HepG2 (cell line): ENCODE results near the gene TIMP4. TPM values are rescaled to one million over a fixed set of nuclear protein-coding genes. Genes with fewer than 3 reads are reported as not detected.

Experiments
- AHDC1 ChIP-seq: sonication (generic); formaldehyde crosslinking; IDR thresholded peaks from 2 replicates; pipeline ENCODE4 v1.5.1; 2020; ENCODE audit warnings: mild to moderate bottlenecking, missing genetic modification reagents, borderline replicate concordance
- FOXA1 ChIP-seq, 2 experiments: fragments of 450-650 bp in 1 of 2; sonication (generic) in 1 of 2; formaldehyde crosslinking in 1 of 2; IDR thresholded peaks; 2 replicates each; pipeline versions ENCODE4 v1.4.0 to v1.6.1; 2016 to 2020; ENCODE audit warnings: missing genetic modification reagents in 1 of 2
- FOXO4 ChIP-seq: sonication (generic); formaldehyde crosslinking; conservative IDR thresholded peaks from 2 replicates; pipeline ENCODE4 v1.8.1; 2023; ENCODE audit warnings: missing genetic modification reagents
- KAT8 ChIP-seq: IDR thresholded peaks from 2 replicates; pipeline ENCODE4 v1.6.1; 2016; ENCODE audit warnings: missing genetic modification reagents, missing compliant biosample characterization
- SOX5 ChIP-seq: IDR thresholded peaks from 2 replicates; pipeline ENCODE4 v1.6.1; 2016; ENCODE audit warnings: borderline replicate concordance
- STAG1 ChIP-seq: sonication (generic); formaldehyde crosslinking; IDR thresholded peaks from 2 replicates; pipeline ENCODE4 v1.4.0; 2020; ENCODE audit warnings: missing genetic modification reagents
- STAT5B ChIP-seq: sonication (generic); formaldehyde crosslinking; IDR thresholded peaks from 2 replicates; pipeline ENCODE4 v1.4.0; 2020; ENCODE audit warnings: missing genetic modification reagents
- ZNF414 ChIP-seq: sonication (generic); formaldehyde crosslinking; IDR thresholded peaks from 2 replicates; pipeline ENCODE4 v1.5.0; 2020; ENCODE audit warnings: missing genetic modification reagents
- ZNF547 ChIP-seq: sonication (generic); formaldehyde crosslinking; IDR thresholded peaks from 2 replicates; pipeline ENCODE4 v1.5.1; 2020; ENCODE audit warnings: mild to moderate bottlenecking, missing genetic modification reagents
- ZNF891 ChIP-seq: sonication (generic); formaldehyde crosslinking; IDR thresholded peaks from 2 replicates; pipeline ENCODE4 v1.5.0; 2020; ENCODE audit warnings: mild to moderate bottlenecking, missing genetic modification reagents
- polyA plus RNA-seq, 8 experiments: library from polyadenylated mRNA; depleted of rRNA in 3 of 8; stranded (reverse) in 7 of 8; unstranded in 1 of 8; fragments of >200 nt; fragmentation: Illumina TruSeq in 4 of 8; extraction: Trizol in 4 of 8; gene quantifications; 2 replicates each; pipeline versions ENCODE4 v1.2.1 to v1.2.3, GENCODE V29; 2011 to 2016; ENCODE audit warnings: low read depth in 4 of 8, missing spikeins in 1 of 8, mixed read lengths in 1 of 8; ENCODE audit not compliant: insufficient read depth in 1 of 8
- total RNA-seq, 5 experiments: library from RNA; depleted of rRNA; stranded (reverse); fragments of >200 nt; fragmentation: Illumina TruSeq; extraction: Trizol; gene quantifications; 2 replicates each; pipeline ENCODE4 v1.2.3, GENCODE V29; 2016; ENCODE audit warnings: low read depth in 1 of 5
- TF ChIP-seq, protein P1 (sequence below): IDR thresholded peaks from 2 replicates; pipeline ENCODE4 v1.4.0; 2020; ENCODE audit warnings: mild to moderate bottlenecking, missing genetic modification reagents

The TIMP4 gene
- total and polyA plus RNA-seq, 2 of the 13 experiments (the other 11 are each of a cell fraction or from before 2014, with no cell fraction given): 0.05 to 0.07 TPM

- TF ChIP-seq AHDC1 (CRISPR knock-in tag): no peak
- TF ChIP-seq ZNF547 (CRISPR knock-in tag): no peak
- no peak for TF ChIP-seq ZNF891 (CRISPR knock-in tag)
- TF ChIP-seq FOXO4 (CRISPR knock-in tag): no peak
- TF ChIP-seq STAG1: peak; percentile 94
- no peak for TF ChIP-seq STAT5B
- TF ChIP-seq ZNF414 (CRISPR knock-in tag): no peak
- TF ChIP-seq SOX5 (CRISPR knock-in tag): no peak
- no peak for TF ChIP-seq FOXA1 (IDR thresholded peaks at IDR 0.05)
- no peak for TF ChIP-seq FOXA1 (CRISPR knock-in tag; IDR thresholded peaks at IDR 0.05)
- TF ChIP-seq, protein P1, sequence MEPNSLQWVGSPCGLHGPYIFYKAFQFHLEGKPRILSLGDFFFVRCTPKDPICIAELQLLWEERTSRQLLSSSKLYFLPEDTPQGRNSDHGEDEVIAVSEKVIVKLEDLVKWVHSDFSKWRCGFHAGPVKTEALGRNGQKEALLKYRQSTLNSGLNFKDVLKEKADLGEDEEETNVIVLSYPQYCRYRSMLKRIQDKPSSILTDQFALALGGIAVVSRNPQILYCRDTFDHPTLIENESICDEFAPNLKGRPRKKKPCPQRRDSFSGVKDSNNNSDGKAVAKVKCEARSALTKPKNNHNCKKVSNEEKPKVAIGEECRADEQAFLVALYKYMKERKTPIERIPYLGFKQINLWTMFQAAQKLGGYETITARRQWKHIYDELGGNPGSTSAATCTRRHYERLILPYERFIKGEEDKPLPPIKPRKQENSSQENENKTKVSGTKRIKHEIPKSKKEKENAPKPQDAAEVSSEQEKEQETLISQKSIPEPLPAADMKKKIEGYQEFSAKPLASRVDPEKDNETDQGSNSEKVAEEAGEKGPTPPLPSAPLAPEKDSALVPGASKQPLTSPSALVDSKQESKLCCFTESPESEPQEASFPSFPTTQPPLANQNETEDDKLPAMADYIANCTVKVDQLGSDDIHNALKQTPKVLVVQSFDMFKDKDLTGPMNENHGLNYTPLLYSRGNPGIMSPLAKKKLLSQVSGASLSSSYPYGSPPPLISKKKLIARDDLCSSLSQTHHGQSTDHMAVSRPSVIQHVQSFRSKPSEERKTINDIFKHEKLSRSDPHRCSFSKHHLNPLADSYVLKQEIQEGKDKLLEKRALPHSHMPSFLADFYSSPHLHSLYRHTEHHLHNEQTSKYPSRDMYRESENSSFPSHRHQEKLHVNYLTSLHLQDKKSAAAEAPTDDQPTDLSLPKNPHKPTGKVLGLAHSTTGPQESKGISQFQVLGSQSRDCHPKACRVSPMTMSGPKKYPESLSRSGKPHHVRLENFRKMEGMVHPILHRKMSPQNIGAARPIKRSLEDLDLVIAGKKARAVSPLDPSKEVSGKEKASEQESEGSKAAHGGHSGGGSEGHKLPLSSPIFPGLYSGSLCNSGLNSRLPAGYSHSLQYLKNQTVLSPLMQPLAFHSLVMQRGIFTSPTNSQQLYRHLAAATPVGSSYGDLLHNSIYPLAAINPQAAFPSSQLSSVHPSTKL: 0 out of 2 replicates have a peak, but pooled peaks have one; percentile 22
- TF ChIP-seq KAT8 (CRISPR knock-in tag): no peak
These were observed 19.6 kb downstream of the TIMP4 start (continued) for GRCh38 chr3:12139111-12139511.
